HS-27A (cell line): Measurements from ENCODE around the gene PRPSAP2.
"Not testable (repeated sequence)": the region's sequence is repeated elsewhere in the genome, so short reads cannot be mapped to it uniquely, and the experiment has no call there.

Experiments
- DNase-seq: peaks from one replicate; pipeline ENCODE4 v3.0.0-alpha.2; 2012; ENCODE audit warnings: low read depth, missing footprints

Gene PRPSAP2

DNA sequence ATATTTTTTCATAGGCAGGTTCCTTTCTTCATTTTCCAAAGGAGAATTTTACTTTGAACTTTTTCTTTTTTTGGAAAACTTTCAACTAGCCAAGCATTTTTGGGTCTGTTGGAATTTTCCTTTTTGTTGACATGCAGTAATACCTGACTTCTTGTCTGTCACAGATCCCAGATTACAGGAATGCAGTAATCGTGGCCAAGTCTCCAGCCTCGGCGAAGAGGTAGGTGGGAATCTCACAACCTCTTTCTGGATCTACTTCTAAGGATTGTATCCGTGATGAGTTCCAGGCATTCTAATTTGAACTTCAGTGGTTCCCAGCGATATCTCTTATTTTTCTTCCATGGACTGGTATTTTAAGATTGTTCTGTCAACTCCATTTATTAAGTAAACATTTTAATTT, 31.7 kb downstream of the PRPSAP2 start:
- DNase-seq, result no peak

DNA sequence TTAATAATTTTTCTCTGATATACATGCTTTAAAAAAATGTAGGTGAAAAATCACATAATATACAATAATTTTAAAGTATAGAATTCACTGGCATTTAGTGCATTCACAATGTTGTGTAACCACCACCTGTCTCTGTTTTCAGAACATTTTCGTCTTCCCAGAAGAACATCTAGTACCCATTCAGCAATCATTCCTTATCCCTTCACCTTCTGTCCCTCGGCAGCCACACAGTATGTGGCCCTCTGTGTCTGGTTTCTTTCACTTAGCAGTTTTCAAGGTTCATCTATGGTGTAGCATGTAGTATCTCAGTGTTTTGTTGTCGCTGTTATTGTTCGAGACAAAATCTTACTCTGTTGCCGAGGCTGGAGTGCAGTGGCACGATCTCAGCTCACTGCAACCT, 33.6 kb downstream of the PRPSAP2 start:
- DNase-seq, result no peak

DNA sequence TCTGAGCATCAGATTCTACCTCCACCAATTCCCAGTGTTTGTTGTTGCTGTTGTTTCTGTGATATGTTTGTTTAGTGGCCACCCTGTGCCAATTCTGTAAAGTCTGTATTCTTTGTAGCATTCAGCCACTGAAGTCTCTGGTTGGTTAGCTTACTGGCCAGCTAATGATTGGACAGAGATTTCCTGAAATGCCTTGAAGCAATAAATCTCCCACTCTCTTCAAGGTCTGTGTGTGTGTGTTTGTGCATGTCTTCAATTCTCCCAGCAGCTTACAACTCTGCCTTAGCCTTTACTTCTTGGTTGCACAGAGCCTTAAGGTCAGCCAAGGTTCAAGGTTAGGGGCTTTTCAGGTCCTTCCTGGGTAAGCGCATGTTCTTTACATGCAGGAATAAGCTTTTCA, 38.2 kb downstream of the PRPSAP2 start:
- DNase-seq, result no peak

- no peak for DNase-seq
Observed at GRCh38 chr17:18896947-18897346, 39.0 kb downstream of the PRPSAP2 start.

- DNase-seq, result no peak
Observed at GRCh38 chr17:18904482-18904881, 46.6 kb downstream of the PRPSAP2 start.

DNA sequence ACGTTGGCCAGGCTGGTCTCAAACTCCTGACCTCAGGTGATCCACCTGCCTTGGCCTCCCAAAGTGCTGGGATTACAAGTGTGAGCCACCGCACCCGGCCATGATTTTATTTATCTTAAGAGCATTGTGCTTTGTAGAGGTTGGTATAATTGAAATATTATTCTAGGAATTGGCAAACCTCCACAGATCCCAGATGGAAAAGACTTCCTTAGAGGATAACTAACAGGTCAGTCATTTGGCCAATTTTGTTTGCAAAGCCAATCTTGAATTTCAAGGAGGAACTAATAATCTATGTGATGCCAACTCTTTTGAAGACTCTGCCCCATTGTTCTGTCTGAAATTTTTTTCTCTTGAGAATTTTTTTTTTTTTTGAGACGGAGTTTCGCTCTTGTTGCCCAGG, 47.3 kb downstream of the PRPSAP2 start:
- DNase-seq, result no peak

DNA sequence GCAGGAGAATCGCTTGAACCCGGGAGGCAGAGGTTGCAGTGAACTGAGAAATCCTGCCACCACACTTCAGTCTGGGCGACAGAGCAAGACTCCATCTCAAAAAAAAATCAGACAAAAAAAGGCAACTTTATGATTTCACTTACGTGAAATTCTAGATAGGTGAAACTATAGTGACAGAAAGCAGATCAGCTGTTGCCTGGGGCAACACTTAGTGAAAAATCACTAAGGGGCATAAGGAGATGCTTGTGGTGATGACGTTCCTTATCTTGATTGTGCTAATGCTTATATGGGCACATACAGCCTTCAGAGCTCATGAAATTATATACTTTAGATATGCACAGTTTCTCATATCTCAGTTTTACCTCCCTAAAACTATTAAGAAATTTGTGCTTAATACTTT, 52.4 kb downstream of the PRPSAP2 start:
- no peak for DNase-seq

GRCh38 chr17:18910881-18911280, 53.0 kb downstream of the PRPSAP2 start:
- no peak for DNase-seq

DNA sequence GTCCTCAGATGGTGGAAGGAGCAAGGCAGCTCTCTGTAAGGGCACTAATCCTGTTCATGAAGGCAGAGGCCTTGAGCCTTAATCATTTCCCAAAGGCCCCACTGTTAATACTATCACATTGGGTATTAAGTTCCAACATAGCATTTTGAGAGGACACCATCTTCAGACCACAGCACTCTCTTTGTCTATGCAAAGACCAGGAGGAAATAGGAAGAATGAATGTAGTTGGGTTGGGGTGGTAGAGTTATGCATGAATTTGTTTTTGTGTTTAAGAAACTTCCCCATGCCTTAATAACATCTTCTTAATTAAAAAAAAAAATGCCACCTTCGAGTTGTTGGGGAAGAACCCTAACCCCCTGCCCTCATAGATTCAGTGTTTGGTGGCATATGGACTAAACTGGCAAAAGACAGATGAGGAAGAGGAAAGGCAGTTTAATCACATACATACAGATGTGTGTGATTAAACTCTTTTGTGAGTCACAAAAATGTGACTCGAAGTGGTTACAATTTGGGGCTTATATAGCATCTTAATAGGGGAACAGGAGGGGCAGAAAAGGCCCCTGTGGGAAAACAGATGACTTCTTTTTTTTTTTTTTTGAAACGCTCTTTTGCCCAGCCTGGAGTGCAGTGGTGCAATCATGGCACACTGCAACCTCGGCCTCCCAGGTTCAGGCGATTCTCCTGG, 59.0 kb downstream of the PRPSAP2 start:
- DNase-seq, result no peak

GRCh38 chr17:18917506-18918032, 59.6 kb downstream of the PRPSAP2 start:
- no peak for DNase-seq

DNA sequence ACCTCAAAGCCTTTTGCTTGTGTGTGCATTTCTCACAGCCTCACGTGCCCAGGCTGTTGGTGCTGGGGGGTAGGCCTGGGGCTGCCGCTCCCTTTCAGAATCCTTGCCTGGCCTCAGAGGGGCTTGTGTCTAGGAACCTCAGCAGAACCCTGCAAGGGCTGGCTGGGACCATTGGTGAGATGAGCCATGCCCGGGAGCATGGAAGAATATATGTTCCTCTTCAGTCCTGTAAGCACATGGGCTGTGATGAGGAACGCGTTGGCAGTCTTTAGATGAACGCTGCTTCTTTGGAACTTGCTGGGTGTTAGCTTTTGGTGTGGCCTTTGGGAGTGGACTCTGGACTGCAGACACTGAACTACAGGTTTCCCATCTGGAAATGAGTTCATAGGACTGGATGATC, 62.0 kb downstream of the PRPSAP2 start:
- no peak for DNase-seq

GRCh38 chr17:18920911-18921441, 63.0 kb downstream of the PRPSAP2 start:
- no peak for DNase-seq

GRCh38 chr17:18921485-18921884, 63.6 kb downstream of the PRPSAP2 start:
- DNase-seq, result no peak

DNA sequence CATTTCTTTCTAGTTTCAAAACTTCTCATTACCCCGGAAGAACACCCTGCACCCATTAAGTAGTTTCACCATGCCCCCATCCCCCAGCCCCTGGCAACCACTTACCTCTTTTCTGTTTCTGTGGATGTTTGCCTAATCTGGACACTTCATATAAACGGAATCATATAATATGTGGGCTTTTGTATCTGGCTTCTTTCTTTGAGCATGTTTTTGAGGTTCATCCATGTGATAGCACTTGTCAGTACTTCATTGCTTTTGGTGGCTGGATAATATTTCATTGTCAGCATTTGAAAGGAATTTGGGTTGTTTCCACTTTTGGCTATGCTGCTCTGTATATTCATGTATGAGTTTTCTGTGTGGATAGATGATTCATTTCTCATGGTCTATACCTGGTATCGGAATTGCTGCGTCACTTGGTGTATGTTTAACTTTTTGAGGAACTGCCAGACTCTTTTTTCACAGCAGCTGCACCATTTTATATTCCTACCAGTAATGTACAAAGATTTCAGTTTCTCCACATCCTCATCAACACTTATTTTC, 64.1 kb downstream of the PRPSAP2 start:
- DNase-seq, result no peak

GRCh38 chr17:18922596-18922995, 64.7 kb downstream of the PRPSAP2 start:
- not testable (repeated sequence) for DNase-seq

DNA sequence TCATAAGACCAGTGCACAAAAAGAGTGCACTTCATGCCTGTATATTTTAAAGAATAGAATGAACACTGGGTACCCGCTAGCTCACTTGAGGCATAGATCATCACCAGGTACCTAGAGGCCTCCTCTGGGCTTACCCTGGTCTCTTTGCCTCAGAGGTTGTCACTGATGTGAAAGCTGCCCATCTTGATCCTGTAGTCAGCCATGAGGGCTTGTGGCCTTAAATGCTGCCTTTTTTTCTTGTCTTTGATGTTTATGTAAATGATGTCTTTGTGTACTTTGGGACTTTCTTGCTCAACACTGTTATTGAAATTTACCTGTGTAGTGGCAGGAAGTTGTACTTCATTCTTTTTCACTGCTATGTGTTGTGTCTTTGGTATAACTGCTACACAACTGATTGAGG, 67.3 kb downstream of the PRPSAP2 start:
- no peak for DNase-seq

- DNase-seq, result no peak
Observed at GRCh38 chr17:18928628-18929125, 70.7 kb downstream of the PRPSAP2 start.

- no peak for DNase-seq
Observed at GRCh38 chr17:18932360-18933055, 74.6 kb downstream of the PRPSAP2 start.

- no peak for DNase-seq
Observed at GRCh38 chr17:18933102-18934058, 75.4 kb downstream of the PRPSAP2 start.

- DNase-seq, result no peak
Observed at GRCh38 chr17:18937981-18938691, 80.2 kb downstream of the PRPSAP2 start.

DNA sequence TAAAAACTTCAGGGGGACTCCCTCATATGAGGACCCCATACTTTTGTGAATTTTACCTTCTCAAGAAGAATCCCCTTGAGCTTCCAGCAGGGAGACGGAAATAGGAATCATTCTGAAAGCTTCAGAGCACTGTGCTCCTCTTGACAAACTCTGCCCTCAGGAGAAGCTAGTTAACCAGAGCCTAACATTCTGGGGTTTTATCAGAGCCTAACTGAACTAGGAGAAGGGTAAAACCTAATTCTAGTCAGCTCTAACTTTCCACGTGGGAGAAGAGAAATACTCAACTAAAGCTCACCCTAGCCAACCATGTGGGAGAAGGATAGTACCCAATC, 80.7 kb downstream of the PRPSAP2 start:
- DNase-seq, result no peak
